HUDEP-2 (cell line): ENCODE measurements around the gene SLC39A11.
"Not testable (repeated sequence)": the region's sequence is repeated elsewhere in the genome, so short reads cannot be mapped to it uniquely, and the experiment has no call there.

Experiments
- DNase-seq, 76 experiments: peaks; one replicate each; lab custom pipeline; 2025; ENCODE audit not compliant: unreplicated experiment in 76 of 76; lab: John Stamatoyannopoulos, UW

SLC39A11 gene

GRCh38 chr17:72852277-72852938 is 240.1 kb downstream of the SLC39A11 start:
- no peak for DNase-seq

- no peak for DNase-seq
These were observed 241.9 kb downstream of the SLC39A11 start for GRCh38 chr17:72850410-72851118.

GRCh38 chr17:72846399-72846798 is 246.1 kb downstream of the SLC39A11 start:
- DNase-seq, result no peak

- no peak for DNase-seq
These were observed 248.9 kb downstream of the SLC39A11 start for GRCh38 chr17:72843591-72843990.

- DNase-seq, result no peak
These were observed 252.5 kb downstream of the SLC39A11 start for GRCh38 chr17:72840019-72840418.

GRCh38 chr17:72839131-72839725 is 253.3 kb downstream of the SLC39A11 start:
- DNase-seq, result no peak

GRCh38 chr17:72838581-72838980 is 253.9 kb downstream of the SLC39A11 start:
- no peak for DNase-seq

- no peak for DNase-seq
These were observed 254.4 kb downstream of the SLC39A11 start for GRCh38 chr17:72838068-72838467.

GRCh38 chr17:72837335-72837734 is 255.2 kb downstream of the SLC39A11 start:
- no peak for DNase-seq

GRCh38 chr17:72833128-72833765 is 259.2 kb downstream of the SLC39A11 start:
- DNase-seq, result no peak

GRCh38 chr17:72832306-72832705 is 260.2 kb downstream of the SLC39A11 start:
- DNase-seq, result no peak

- no peak for DNase-seq
These were observed 262.6 kb downstream of the SLC39A11 start for GRCh38 chr17:72829883-72830282.

GRCh38 chr17:72826602-72827001 is 265.9 kb downstream of the SLC39A11 start:
- no peak for DNase-seq

- DNase-seq, result not testable (repeated sequence)
These were observed 266.4 kb downstream of the SLC39A11 start for GRCh38 chr17:72826059-72826458.

GRCh38 chr17:72825218-72825617 is 267.3 kb downstream of the SLC39A11 start:
- no peak for DNase-seq

GRCh38 chr17:72824267-72824666 is 268.2 kb downstream of the SLC39A11 start:
- not testable (repeated sequence) for DNase-seq

- no peak for DNase-seq
These were observed 270.0 kb downstream of the SLC39A11 start for GRCh38 chr17:72822358-72823023.

GRCh38 chr17:72816406-72816805 is 276.1 kb downstream of the SLC39A11 start:
- no peak for DNase-seq

GRCh38 chr17:72813481-72813880 is 279.0 kb downstream of the SLC39A11 start:
- no peak for DNase-seq

GRCh38 chr17:72812823-72813222 is 279.7 kb downstream of the SLC39A11 start:
- DNase-seq, result no peak
